Stomach (tissue), 4 donors: ENCODE measurements around the gene AR.

Source experiments
- POLR2A ChIP-seq, 4 donors: fragments of 450-650 bp; IDR thresholded peaks; one replicate each; pipeline ENCODE4 v1.6.1; 2016; ENCODE audit warnings: antibody characterized with exemption in 4 of 4, control low read depth in 2 of 4, mild to moderate bottlenecking in 1 of 4, moderate library complexity in 1 of 4
- POLR2AphosphoS5 ChIP-seq, 3 donors: sonication (generic); formaldehyde crosslinking; IDR thresholded peaks; one replicate each; pipeline ENCODE4 v1.6.1; 2016; ENCODE audit warnings: antibody characterized with exemption in 3 of 3
- TF ChIP-seq, protein P1 (sequence below), 7 experiments: fragments of 450-650 bp in 4 of 7; fragments of 200-600 bp in 3 of 7; sonication (generic) in 3 of 7; IDR thresholded peaks; one replicate each; pipeline ENCODE4 v1.5.1; 2016 to 2019; ENCODE audit warnings: antibody characterized with exemption in 7 of 7, control low read depth in 2 of 7, mild to moderate bottlenecking in 1 of 7

DNA sequence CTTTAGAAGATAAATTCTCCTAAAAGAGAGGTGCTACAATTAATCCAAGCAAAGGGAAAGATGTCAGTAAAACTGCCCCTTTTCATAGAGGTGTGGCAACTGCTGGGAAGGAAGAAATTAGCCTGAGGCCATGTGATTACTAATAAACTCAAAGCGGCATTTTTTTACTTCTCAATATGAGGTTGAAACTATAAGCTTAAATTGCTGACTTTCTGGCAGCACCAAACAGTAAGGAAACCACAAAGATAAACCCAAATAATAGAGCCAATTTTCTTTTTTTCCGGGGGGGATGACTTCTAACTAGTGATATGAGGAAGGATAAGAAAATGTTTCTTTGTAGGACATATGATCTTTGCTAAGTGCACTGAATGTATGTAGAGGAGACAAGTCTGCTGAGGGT is 30.9 kb downstream of the AR start:
- TF ChIP-seq POLR2AphosphoS5 (IDR thresholded peaks at IDR 0.05), result no peak
- TF ChIP-seq, protein P1, sequence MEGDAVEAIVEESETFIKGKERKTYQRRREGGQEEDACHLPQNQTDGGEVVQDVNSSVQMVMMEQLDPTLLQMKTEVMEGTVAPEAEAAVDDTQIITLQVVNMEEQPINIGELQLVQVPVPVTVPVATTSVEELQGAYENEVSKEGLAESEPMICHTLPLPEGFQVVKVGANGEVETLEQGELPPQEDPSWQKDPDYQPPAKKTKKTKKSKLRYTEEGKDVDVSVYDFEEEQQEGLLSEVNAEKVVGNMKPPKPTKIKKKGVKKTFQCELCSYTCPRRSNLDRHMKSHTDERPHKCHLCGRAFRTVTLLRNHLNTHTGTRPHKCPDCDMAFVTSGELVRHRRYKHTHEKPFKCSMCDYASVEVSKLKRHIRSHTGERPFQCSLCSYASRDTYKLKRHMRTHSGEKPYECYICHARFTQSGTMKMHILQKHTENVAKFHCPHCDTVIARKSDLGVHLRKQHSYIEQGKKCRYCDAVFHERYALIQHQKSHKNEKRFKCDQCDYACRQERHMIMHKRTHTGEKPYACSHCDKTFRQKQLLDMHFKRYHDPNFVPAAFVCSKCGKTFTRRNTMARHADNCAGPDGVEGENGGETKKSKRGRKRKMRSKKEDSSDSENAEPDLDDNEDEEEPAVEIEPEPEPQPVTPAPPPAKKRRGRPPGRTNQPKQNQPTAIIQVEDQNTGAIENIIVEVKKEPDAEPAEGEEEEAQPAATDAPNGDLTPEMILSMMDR (IDR thresholded peaks at IDR 0.05), result no peak
- TF ChIP-seq POLR2A (IDR thresholded peaks at IDR 0.05), result no peak
